IMR-90 (cell line): ENCODE results near the gene RNF43. TPM values are rescaled to one million over a fixed set of nuclear protein-coding genes. Genes with fewer than 3 reads are reported as not detected.

Experiments
- ATAC-seq: fragments of 200-7000 bp; cut with Tn5 transposase; 2 replicates; pipeline ENCODE4 v1.9.1; 2020; ENCODE audit warnings: low read depth, mild to moderate bottlenecking, moderate library complexity
- BruUV-seq: library from RNA; stranded (reverse); fragments of 400-500 nt; replicated peaks from 2 replicates; lab custom pipeline; 2021; lab: Mats Ljungman, UMichigan
- CTCF ChIA-PET: fragments of 300-600 bp; formaldehyde crosslinking; extraction: SDS; loops from one replicate; lab custom pipeline; 2021; ENCODE audit warnings: antibody characterized with exemption; lab: Yijun Ruan, JAX
- POLR2A ChIA-PET: fragments of 300-600 bp; sonication (Branson Sonifier 250); formaldehyde crosslinking; loops from one replicate; lab custom pipeline; 2022; ENCODE audit warnings: antibody characterized with exemption; ENCODE audit not compliant: unreplicated experiment; lab: Charles Lee
- DNase-seq: peaks from one replicate; pipeline ENCODE4 v3.0.0; 2013
- H2AFZ ChIP-seq: replicated peaks from 2 replicates; pipeline ENCODE3; 2013; ENCODE audit warnings: low read length, mild to moderate bottlenecking; ENCODE audit not compliant: poor library complexity
- H2AK5ac ChIP-seq: 2 replicates; pipeline ENCODE4 v1.6.1; 2013; ENCODE audit warnings: low read depth, low read length, inconsistent platforms
- H2AK9ac ChIP-seq: replicated peaks from 2 replicates; pipeline ENCODE3; 2013; ENCODE audit warnings: mild to moderate bottlenecking, low read depth, low read length, moderate library complexity; ENCODE audit not compliant: poor library complexity
- H2BK120ac ChIP-seq: 2 replicates; pipeline ENCODE4 v1.6.1; 2013; ENCODE audit warnings: low read depth, low read length, inconsistent platforms
- H2BK15ac ChIP-seq: 3 replicates; pipeline ENCODE4 v1.6.1; 2013; ENCODE audit warnings: low read depth, low read length, inconsistent platforms
- H2BK20ac ChIP-seq: 2 replicates; pipeline ENCODE4 v1.6.1; 2013; ENCODE audit warnings: low read depth, mild to moderate bottlenecking, inconsistent platforms, low read length, moderate library complexity
- H2BK5ac ChIP-seq: 2 replicates; pipeline ENCODE4 v1.6.1; 2013; ENCODE audit warnings: mild to moderate bottlenecking, low read depth, low read length, inconsistent platforms; ENCODE audit not compliant: poor library complexity, severe bottlenecking
- H3K14ac ChIP-seq: replicated peaks from 2 replicates; pipeline ENCODE4 v1.6.1; 2013; ENCODE audit warnings: low read depth, low read length, inconsistent platforms
- H3K18ac ChIP-seq: 2 replicates; pipeline ENCODE4 v1.6.1; 2013; ENCODE audit warnings: low read depth, low read length, control low read depth
- H3K23ac ChIP-seq: 2 replicates; pipeline ENCODE4 v1.6.1; 2013; ENCODE audit warnings: low read depth, low read length, inconsistent platforms
- H3K27ac ChIP-seq: 2 replicates; pipeline ENCODE4 v1.5.1; 2013; ENCODE audit warnings: mild to moderate bottlenecking, control low read depth, low read length; ENCODE audit not compliant: insufficient read depth
- H3K27me3 ChIP-seq: 2 replicates; pipeline ENCODE4 v1.6.1; 2013; ENCODE audit warnings: low read length; ENCODE audit not compliant: control insufficient read depth, insufficient read depth
- H3K36me3 ChIP-seq: 2 replicates; pipeline ENCODE4 v1.6.1; 2013; ENCODE audit warnings: low read length, mixed read lengths; ENCODE audit not compliant: control insufficient read depth, insufficient read depth
- H3K4ac ChIP-seq: 2 replicates; pipeline ENCODE4 v1.6.1; 2013; ENCODE audit warnings: low read depth, low read length, inconsistent platforms
- H3K4me1 ChIP-seq: 2 replicates; pipeline ENCODE4 v1.6.1; 2013; ENCODE audit warnings: low read length, mixed read lengths; ENCODE audit not compliant: control insufficient read depth, insufficient read depth
- H3K4me2 ChIP-seq: 2 replicates; pipeline ENCODE4 v1.6.1; 2013; ENCODE audit warnings: low read depth, mild to moderate bottlenecking, control low read depth, low read length, moderate library complexity
- H3K4me3 ChIP-seq: 2 replicates; pipeline ENCODE4 v1.5.1; 2013; ENCODE audit warnings: low read depth, mild to moderate bottlenecking, control low read depth, low read length, moderate library complexity; ENCODE audit not compliant: insufficient read depth
- H3K56ac ChIP-seq: 2 replicates; pipeline ENCODE4 v1.6.1; 2013; ENCODE audit warnings: low read length, inconsistent platforms; ENCODE audit not compliant: insufficient read depth; ENCODE audit errors: extremely low read depth
- H3K79me1 ChIP-seq, 2 experiments: 2 replicates each; pipeline ENCODE4 v1.6.1; 2013; ENCODE audit warnings: low read length in 2 of 2, inconsistent platforms in 1 of 2, low read depth in 1 of 2
- H3K9ac ChIP-seq: 2 replicates; pipeline ENCODE4 v1.6.1; 2013; ENCODE audit warnings: low read depth, low read length, control low read depth
- H3K9me1 ChIP-seq: 2 replicates; pipeline ENCODE4 v1.6.1; 2013; ENCODE audit warnings: low read length, inconsistent platforms; ENCODE audit not compliant: insufficient read depth
- H3K9me3 ChIP-seq: 2 replicates; pipeline ENCODE4 v1.6.1; 2013; ENCODE audit warnings: low read length; ENCODE audit not compliant: control insufficient read depth, insufficient read depth
- H4K20me1 ChIP-seq: 2 replicates; pipeline ENCODE4 v1.6.1; 2013; ENCODE audit warnings: low read length, inconsistent platforms; ENCODE audit not compliant: insufficient read depth
- H4K5ac ChIP-seq: 2 replicates; pipeline ENCODE4 v1.6.1; 2013; ENCODE audit warnings: mild to moderate bottlenecking, low read depth, low read length, control low read depth
- H4K8ac ChIP-seq, 2 experiments: 2 replicates each; pipeline ENCODE4 v1.6.1; 2013; ENCODE audit warnings: low read depth in 2 of 2, low read length in 2 of 2, control low read depth in 1 of 2, inconsistent platforms in 1 of 2
- H4K91ac ChIP-seq: 2 replicates; pipeline ENCODE4 v1.6.1; 2013; ENCODE audit warnings: low read depth, low read length, inconsistent platforms; ENCODE audit not compliant: insufficient read depth
- CHD1 ChIP-seq: IDR thresholded peaks from 2 replicates; pipeline ENCODE4 v1.6.1; 2012; ENCODE audit warnings: low read depth, low read length, improper control_type of control experiment
- USF2 ChIP-seq: fragments of 150-350 bp; IDR thresholded peaks from 2 replicates; pipeline ENCODE4 v1.6.1; 2017; ENCODE audit warnings: mild to moderate bottlenecking, antibody characterized with exemption, low read length, low read depth
- WGBS, 2 experiments: methylation state at CpG; one replicate each; pipeline versions ENCODE4 v1.1.5 to v1.1.7; 2013; ENCODE audit warnings: missing lambda C conversion rate in 2 of 2; ENCODE audit not compliant: insufficient read length in 1 of 2; ENCODE audit errors: extremely low coverage in 2 of 2; 5-methylcytosine and 5-hydroxymethylcytosine counted together
- dilution Hi-C: fragments of 300-500 bp; cut with HindIII; formaldehyde crosslinking; loops from one replicate; pipeline ENCODE4 v1.14.3; 2018; ENCODE audit warnings: low sequenced_read_pairs; ENCODE audit not compliant: unreplicated experiment
- in situ Hi-C: fragments of 300-500 bp; cut with MboI; formaldehyde crosslinking; loops from 3 replicates; pipeline ENCODE4 v1.14.3; 2019; ENCODE audit warnings: low sequenced_read_pairs, inconsistent platforms, mixed read lengths
- intact Hi-C: fragments of 100-400 bp; cut with micrococcal nuclease; formaldehyde crosslinking; loops from 2 replicates; pipeline ENCODE4 v1.10.0; 2022
- polyA plus RNA-seq, 3 experiments: library from polyadenylated mRNA; depleted of rRNA; stranded (reverse); fragments of >200 nt; gene quantifications; 2 replicates each; pipeline ENCODE4 v1.2.3, GENCODE V29; 2012; ENCODE audit warnings: low replicate concordance in 1 of 3
- total RNA-seq: library from RNA; depleted of rRNA; stranded (reverse); fragments of >200 nt; gene quantifications from 2 replicates; pipeline ENCODE4 v1.2.3, GENCODE V29; 2012

RNF43 gene
- total and polyA plus RNA-seq, 2 of the 4 experiments (the other 2 are of a cell fraction) = under 0.01 TPM; not detected in 1

- Histone ChIP-seq H3K27me3 (peaks cover 13% of the 10 kb centered on the region), H3K9me1 (no peaks in the 10 kb centered on the region), H3K23ac (no peak overlapping the region), H2AK9ac (no peak overlapping the region), H3K4me2 (no peak overlapping the region), H4K5ac (no peak overlapping the region), H2AK5ac (no peak overlapping the region), H3K9me3 (no peaks in the 10 kb centered on the region), H3K27ac (no peak overlapping the region), H3K18ac (no peak overlapping the region), H4K91ac (no peak overlapping the region), H3K9ac (no peak overlapping the region), H2BK20ac (no peak overlapping the region), H3K36me3 (no peaks in the 10 kb centered on the region), H2AFZ (no peak overlapping the region), H3K14ac (no peak overlapping the region), H4K8ac (no peak overlapping the region), H2BK5ac (no peak overlapping the region), H4K20me1 (no peaks in the 10 kb centered on the region), H3K4me3 (no peak overlapping the region), H3K56ac (no peak overlapping the region), H2BK120ac (no peak overlapping the region), H3K79me1 (no peaks in the 10 kb centered on the region), H3K4ac (no peak overlapping the region), H3K4me1 (no peaks in the 10 kb centered on the region), H2BK15ac (no peak overlapping the region)
- intact Hi-C loops = no loop called here
- in situ Hi-C loops = no loop called here
- TF ChIP-seq USF2 (no peak), CHD1 (no peak)
- no TSS peak for BruUV-seq
- WGBS, 2 experiments = 50% methylated on average over 1 of the region's 6 CpGs; no CpG with 5 or more reads in 1 of the 2 experiments
- dilution Hi-C loops = no loop called here
- CTCF ChIA-PET = no interaction called here
- POLR2A ChIA-PET = no interaction called here
- ATAC-seq (no peak), DNase-seq (no peak)
Observed at GRCh38 chr17:58371300-58371950, 45.9 kb downstream of the RNF43 start.
